GM18951 (cell line): ENCODE results near the gene CEP68.
A peak's percentile ranks its signal among the peaks of the same experiment; 100 is the strongest.
"Not testable (repeated sequence)": the region's sequence is repeated elsewhere in the genome, so short reads cannot be mapped to it uniquely, and the experiment has no call there.

Experiments
- POLR2A ChIP-seq: IDR thresholded peaks from 4 replicates; pipeline ENCODE4 v1.6.1; 2011; ENCODE audit warnings: mild to moderate bottlenecking; ENCODE audit not compliant: insufficient read length, insufficient read depth; ENCODE audit errors: extremely low read depth
- in situ Hi-C: fragments of 300-500 bp; cut with MboI; formaldehyde crosslinking; loops from one replicate; pipeline ENCODE4 v1.12.0; 2022; ENCODE audit warnings: low sequenced_read_pairs, mixed read lengths, inconsistent platforms; ENCODE audit not compliant: unreplicated experiment

Gene CEP68

DNA sequence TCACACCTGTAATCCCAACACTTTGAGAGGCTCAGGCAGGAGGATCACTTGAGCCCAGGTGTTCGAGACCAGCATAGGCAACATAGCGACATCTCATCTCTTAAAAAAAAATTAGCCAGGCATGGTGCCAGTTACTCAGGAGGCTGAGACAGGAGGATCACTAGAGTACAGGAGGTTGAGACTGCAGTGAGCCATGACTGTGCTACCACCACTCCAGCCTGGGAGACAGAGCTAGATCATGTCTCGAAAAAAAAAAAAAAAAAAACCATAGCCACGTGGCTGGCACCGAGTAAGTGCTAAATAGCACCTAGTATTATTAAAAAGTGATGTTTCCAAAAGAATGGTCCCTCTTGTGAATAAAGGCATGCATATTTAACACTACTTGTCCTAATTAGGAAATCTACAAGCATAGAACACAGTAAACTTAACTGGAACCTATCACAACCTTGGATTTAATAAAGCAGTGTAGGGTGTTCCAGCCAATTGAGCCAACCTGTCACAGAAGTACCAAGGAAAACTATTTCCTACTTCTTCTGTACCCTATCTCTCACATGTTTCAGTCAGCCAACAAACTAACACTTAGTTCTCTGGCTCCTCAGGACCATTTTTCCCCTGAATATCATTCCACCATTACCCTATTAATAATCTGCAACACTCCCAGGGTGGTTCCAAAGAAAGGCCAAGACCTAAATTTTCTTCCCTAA is 64.9 kb downstream of the CEP68 start:
- no peak for TF ChIP-seq POLR2A
- in situ Hi-C loops, result no loop called here

DNA sequence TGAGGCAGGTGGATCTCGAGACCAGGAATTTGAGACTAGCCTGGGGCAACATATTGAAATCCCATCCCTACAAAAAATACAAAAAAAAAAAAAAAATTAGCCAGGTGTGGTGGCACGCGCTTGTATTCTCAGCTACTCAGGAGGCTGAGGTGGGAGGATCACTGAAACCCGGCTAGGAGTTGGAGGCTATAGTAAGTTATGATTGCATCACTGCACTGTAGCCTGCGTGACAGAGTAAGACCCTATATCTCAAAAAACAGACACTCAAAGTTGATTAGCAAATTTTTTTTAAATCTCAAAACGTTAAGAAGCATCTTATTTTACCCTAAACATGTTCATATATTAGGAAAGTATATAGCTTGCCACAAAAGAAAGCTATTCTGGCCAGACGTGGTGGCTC is 66.1 kb downstream of the CEP68 start:
- no peak for TF ChIP-seq POLR2A

DNA sequence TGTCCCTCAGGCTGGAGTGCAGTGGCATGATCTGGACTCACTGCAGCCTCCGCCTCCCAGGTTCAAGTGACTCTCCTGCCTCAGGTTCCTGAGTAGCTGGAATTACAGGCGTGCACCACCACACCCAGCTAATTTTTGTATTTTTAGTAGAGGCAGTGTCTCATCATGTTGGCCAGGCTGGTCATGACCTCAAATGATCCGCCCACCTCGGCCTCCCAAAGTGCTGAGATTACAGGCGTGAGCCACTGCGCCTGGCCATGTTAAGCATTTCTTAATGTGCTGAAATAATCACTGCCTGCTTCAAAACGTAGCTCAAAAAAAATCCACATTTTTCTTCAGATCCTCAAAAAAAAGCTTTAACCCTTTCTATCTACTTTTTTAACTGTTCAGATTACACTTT is 69.2 kb downstream of the CEP68 start:
- in situ Hi-C loops, result not testable (repeated sequence)

More for the DNA sequence above, 66.1 kb downstream of the CEP68 start:
- in situ Hi-C loops, result no loop called here

DNA sequence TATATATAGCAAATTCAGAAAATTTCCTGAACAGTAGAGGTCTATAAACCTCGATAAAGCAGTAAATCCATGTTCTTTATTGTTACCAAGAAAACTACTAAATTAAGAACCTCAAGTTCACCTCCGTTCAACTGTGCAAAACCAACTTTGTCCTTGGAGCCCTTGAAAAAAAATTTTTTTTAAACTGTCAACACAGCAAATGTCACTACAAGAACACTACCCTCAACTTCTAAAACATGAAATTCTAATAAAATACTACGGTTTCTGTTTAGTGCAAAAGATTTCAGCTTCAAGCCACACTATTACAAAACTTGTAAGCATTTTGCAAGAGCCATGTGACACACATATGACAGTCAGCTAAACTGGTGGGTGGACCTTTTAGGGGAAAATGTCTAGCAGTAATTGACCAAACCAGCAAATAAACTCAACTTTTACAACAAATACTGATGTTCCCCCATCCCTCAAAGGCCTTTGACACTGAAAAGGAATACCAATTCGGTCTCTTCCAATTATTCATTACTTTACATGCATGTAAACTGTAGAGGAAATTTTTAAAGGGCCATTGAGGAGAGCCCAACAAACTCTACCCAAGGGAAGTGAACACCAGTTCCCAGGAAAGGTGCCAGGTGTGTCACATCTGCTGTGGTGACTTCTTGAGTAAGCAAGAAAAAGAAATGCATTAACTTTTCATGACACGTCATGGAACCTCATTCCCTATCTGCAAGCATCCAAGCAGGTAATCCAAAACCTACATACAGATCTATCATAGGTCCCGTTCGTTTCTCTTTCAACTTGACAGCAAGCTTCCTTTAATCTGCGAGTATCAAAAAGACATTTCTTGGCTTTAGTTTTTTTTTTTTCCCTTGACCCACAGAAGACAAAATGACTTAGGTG is 72.3 kb downstream of the CEP68 start:
- in situ Hi-C loops, result no loop called here
- no peak for TF ChIP-seq POLR2A

DNA sequence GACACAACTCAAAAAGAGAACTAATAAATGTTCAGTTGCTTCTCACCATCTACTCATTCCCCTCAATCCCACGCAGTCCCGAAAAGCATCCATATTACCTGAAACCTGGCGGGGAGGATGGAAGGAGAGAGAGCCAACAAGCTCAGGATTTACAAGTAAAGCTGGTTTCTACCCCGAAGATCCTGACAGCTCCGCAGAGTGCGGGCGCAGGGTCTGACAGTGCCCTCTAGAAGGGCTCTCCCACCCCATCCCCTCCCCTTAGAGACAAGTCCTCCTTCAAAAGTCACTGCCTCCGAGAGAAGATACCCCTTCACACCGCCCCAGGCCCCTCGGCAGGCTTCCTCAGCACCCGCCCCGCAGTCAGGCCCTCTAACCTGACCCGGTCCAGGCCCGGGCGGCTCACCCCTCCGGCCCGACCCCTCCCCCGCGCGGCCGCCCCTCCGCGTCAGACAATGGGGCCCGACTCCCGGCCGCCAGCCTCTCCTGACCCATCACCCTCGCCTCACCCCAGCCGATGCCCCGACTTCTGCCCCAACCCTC is 73.1 kb downstream of the CEP68 start:
- TF ChIP-seq POLR2A, result no peak
- in situ Hi-C loops, result no loop called here

DNA sequence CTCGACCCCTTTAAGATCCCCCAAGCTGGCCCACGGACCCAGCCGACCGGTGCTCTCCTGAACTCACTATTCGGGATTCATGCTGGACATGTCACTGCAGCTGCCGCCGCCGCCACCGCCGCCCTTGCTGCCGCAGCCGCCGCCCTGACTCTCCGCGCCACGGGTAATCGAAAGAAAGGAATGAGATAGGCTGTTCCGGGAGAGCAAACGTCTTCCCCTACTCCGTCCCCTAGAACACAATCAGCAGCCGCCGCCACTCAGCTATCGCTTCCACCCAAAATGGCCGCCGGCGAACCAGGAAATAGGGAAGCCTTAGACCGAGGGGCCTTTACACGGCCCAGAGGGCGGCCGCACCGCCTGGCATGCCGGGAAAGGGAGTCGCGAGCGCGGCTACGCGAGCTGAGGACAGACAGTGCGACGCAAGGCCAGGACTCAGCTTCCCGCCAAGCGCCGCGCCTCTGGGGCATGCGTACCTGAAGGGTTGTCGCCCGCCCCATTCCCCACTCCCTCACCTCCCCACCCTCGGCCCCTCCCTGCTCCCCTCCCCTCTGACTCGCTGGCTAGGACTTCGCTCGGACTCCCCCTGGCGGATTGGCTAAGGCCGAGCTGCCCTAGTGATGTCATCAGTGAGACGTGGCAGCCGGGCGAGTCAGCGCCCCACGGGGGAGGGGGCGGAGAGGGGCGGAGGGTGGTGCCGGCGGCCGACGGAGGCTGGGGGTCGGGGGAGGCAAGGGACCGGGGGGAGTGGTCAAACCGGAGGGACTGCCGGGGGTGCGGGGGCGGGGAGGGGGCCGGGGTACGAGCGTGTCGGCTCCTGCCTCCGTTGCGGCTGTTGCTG is 73.8 kb downstream of the CEP68 start, which contains the start of gene RAB1A:
Gene RAB1A (minus strand): TSS at position 281 of the 838 bp plus-strand sequence. CDS start 191 bp downstream, at position 90.
- peak; percentile 80 for TF ChIP-seq POLR2A
- in situ Hi-C loops, result no loop called here

DNA sequence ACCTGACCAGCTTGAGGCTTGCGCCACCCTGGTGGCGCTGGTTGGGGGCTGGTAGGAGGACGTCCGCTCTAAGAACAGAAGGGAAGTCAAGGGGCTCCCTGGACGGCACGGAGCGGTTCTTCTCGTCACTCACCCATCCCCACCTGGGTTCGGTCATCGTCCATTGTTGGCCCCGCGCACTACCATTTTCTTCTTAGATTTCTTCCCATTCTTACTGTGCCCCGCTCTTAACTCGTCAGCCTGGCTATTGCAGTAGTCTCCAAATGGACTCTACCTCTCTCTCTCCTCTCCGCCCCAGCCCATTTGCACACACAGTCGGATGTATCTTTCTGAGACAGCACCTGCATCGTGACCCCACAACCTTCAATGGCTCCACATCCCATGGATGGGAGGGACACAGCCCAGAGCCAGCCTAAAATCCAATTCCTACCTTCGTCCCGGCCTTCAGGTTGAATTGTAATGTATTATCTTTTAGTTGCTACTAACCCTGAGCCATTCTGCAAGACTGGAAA is 74.5 kb downstream of the CEP68 start:
- TF ChIP-seq POLR2A, result peak; percentile 10
- in situ Hi-C loops, result no loop called here

DNA sequence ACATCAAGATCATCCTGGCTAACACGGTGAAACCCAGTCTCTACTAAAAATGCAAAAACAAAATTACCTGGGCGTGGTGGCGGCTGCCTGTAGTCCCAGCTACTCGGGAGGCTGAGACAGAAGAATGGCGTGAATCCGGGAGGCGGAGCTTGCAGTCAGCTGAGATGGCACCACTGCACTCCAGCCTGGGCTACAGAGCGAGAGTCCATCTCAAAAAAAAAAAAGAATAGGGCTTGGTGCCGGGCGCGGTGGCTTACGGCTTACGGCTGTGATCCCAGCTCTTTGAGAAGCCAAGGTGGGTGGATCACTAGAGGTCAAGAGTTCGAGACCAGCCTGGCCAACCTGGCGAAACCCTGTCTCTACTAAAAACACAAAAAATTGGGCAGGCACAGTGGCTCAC is 76.7 kb downstream of the CEP68 start:
- in situ Hi-C loops, result not testable (repeated sequence)

DNA sequence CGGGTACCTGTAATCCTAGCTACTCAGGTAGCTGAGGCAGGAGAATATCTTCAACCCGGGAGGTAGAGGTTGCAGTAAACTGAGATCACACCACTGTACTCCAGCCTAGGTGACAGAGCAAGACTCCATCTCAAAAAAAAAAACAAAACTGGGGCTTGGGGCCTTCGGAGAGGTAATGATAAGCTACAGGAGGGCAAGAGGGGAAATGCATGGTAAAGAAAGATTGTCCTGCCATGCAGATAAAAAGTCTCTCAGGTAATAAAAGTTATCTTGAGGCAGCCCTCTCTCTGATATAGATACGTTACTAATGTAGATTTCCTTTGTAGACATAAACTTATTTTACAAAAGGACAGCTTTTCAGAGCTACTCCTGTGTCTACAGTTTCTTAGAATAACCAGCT is 77.4 kb downstream of the CEP68 start:
- in situ Hi-C loops, result no loop called here
- no peak for TF ChIP-seq POLR2A

DNA sequence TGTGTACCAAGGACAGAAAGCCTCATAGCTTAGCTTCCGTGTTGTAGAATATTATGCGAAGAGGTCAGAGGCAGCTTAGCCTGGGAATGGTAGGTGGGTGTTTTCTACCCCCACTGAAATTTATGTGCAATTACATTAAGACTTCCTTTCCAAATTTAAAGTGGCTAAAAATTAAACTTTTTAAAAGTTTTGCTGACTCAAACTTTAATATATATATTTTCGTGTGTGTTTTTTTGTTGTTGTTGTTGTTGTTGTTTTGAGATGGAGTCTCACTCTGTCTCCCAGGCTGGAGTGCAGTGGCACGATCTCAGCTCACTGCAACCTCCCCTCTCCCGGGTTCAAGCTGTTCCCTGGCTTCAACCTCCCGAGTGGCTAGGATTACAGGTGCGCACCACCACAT is 77.9 kb downstream of the CEP68 start:
- TF ChIP-seq POLR2A, result no peak
- in situ Hi-C loops, result no loop called here

DNA sequence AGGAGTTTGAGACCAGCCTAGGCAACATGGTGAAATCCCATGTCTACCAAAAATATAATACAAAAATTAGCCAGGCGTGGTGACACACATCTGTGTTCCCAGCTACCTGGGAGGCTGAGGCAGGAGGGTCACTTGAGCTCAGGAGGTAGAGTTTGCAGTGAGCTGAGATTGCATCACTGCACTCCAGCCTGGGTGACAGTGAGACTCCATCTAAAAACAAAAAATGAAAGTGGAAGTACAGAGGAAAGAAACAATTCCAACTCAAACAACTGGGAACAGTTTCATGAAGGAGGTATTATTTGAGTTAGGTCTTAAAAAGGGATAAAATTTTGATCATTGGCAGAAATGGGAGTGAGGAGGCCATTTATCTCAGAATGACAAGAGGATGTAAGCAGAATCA is 80.0 kb downstream of the CEP68 start:
- TF ChIP-seq POLR2A, result no peak
- in situ Hi-C loops, result no loop called here
